Measurements from ENCODE around the gene GRAP2.

GRAP2 gene

GRCh38 chr22:39932918-39933649, 32.2 kb downstream of the GRAP2 start:
- Histone ChIP-seq H3K27ac (ENCODE audit: low read depth in 2 of 2, low read length in 2 of 2) (no peak overlapping the region), H3K36me3 (ENCODE audit: control insufficient read depth in 2 of 2, insufficient read depth in 2 of 2, low read length in 2 of 2) (no peaks in the 10 kb centered on the region), H3K27me3 (ENCODE audit: control insufficient read depth in 2 of 2, insufficient read depth in 2 of 2, low read length in 2 of 2) (peaks cover 0 to 3% of the 10 kb centered on the region in 2 donors), H3K4me1 (ENCODE audit: control insufficient read depth in 2 of 2, insufficient read depth in 2 of 2, low read length in 2 of 2) (peaks cover 0 to 13% of the 10 kb centered on the region in 2 donors), H3K4me3 (ENCODE audit: low read length in 2 of 2) (no peak overlapping the region), H3K9ac (ENCODE audit: low read depth in 1 of 2, low read length in 2 of 2) (no peak overlapping the region), H3K9me3 (ENCODE audit: control insufficient read depth in 2 of 2, low read length in 2 of 2) (no peaks in the 10 kb centered on the region)

- Histone ChIP-seq H3K4me1 (ENCODE audit: control insufficient read depth in 2 of 2, insufficient read depth in 2 of 2, low read length in 2 of 2) (peaks cover 0 to 6% of the 10 kb centered on the region in 2 donors), H3K9me3 (ENCODE audit: control insufficient read depth in 2 of 2, low read length in 2 of 2) (no peaks in the 10 kb centered on the region), H3K9ac (ENCODE audit: low read depth in 1 of 2, low read length in 2 of 2) (no peak overlapping the region), H3K27me3 (ENCODE audit: control insufficient read depth in 2 of 2, insufficient read depth in 2 of 2, low read length in 2 of 2) (peaks cover 0 to 3% of the 10 kb centered on the region in 2 donors), H3K4me3 (ENCODE audit: low read length in 2 of 2) (no peak overlapping the region), H3K36me3 (ENCODE audit: control insufficient read depth in 2 of 2, insufficient read depth in 2 of 2, low read length in 2 of 2) (no peaks in the 10 kb centered on the region), H3K27ac (ENCODE audit: low read depth in 2 of 2, low read length in 2 of 2) (no peak overlapping the region)
Measured at GRCh38 chr22:39933741-39934140, 32.9 kb downstream of the GRAP2 start.

GRCh38 chr22:39935116-39935515, 34.2 kb downstream of the GRAP2 start:
- no peaks in the 10 kb centered on the region for H3K4me1 ChIP-seq (ENCODE audit: control insufficient read depth in 2 of 2, insufficient read depth in 2 of 2, low read length in 2 of 2)
- peaks cover 0 to 3% of the 10 kb centered on the region in 2 donors for H3K27me3 ChIP-seq (ENCODE audit: control insufficient read depth in 2 of 2, insufficient read depth in 2 of 2, low read length in 2 of 2)
- H3K36me3 ChIP-seq (ENCODE audit: control insufficient read depth in 2 of 2, insufficient read depth in 2 of 2, low read length in 2 of 2), result no peaks in the 10 kb centered on the region
- no peak overlapping the region for H3K9ac ChIP-seq (ENCODE audit: low read depth in 1 of 2, low read length in 2 of 2)
- no peaks in the 10 kb centered on the region for H3K9me3 ChIP-seq (ENCODE audit: control insufficient read depth in 2 of 2, low read length in 2 of 2)
- no peak overlapping the region for H3K4me3 ChIP-seq (ENCODE audit: low read length in 2 of 2)
- H3K27ac ChIP-seq (ENCODE audit: low read depth in 2 of 2, low read length in 2 of 2), result no peak overlapping the region

- Histone ChIP-seq H3K9ac (ENCODE audit: low read depth in 1 of 2, low read length in 2 of 2) (no peak overlapping the region), H3K27ac (ENCODE audit: low read depth in 2 of 2, low read length in 2 of 2) (no peak overlapping the region), H3K27me3 (ENCODE audit: control insufficient read depth in 2 of 2, insufficient read depth in 2 of 2, low read length in 2 of 2) (peaks cover 0 to 2% of the 10 kb centered on the region in 2 donors), H3K4me3 (ENCODE audit: low read length in 2 of 2) (no peak overlapping the region), H3K9me3 (ENCODE audit: control insufficient read depth in 2 of 2, low read length in 2 of 2) (no peaks in the 10 kb centered on the region), H3K4me1 (ENCODE audit: control insufficient read depth in 2 of 2, insufficient read depth in 2 of 2, low read length in 2 of 2) (no peaks in the 10 kb centered on the region), H3K36me3 (ENCODE audit: control insufficient read depth in 2 of 2, insufficient read depth in 2 of 2, low read length in 2 of 2) (no peaks in the 10 kb centered on the region)
Measured at GRCh38 chr22:39935612-39936011, 34.7 kb downstream of the GRAP2 start.

- no peak overlapping the region for H3K4me3 ChIP-seq (ENCODE audit: low read length in 2 of 2)
- no peaks in the 10 kb centered on the region for H3K36me3 ChIP-seq (ENCODE audit: control insufficient read depth in 2 of 2, insufficient read depth in 2 of 2, low read length in 2 of 2)
- no peak overlapping the region for H3K27ac ChIP-seq (ENCODE audit: low read depth in 2 of 2, low read length in 2 of 2)
- H3K4me1 ChIP-seq (ENCODE audit: control insufficient read depth in 2 of 2, insufficient read depth in 2 of 2, low read length in 2 of 2), result no peaks in the 10 kb centered on the region
- H3K27me3 ChIP-seq (ENCODE audit: control insufficient read depth in 2 of 2, insufficient read depth in 2 of 2, low read length in 2 of 2), result no peaks in the 10 kb centered on the region
- H3K9me3 ChIP-seq (ENCODE audit: control insufficient read depth in 2 of 2, low read length in 2 of 2), result no peaks in the 10 kb centered on the region
- H3K9ac ChIP-seq (ENCODE audit: low read depth in 1 of 2, low read length in 2 of 2), result no peak overlapping the region
Measured at GRCh38 chr22:39936523-39937145, 35.8 kb downstream of the GRAP2 start.

GRCh38 chr22:39937906-39938305, 37.0 kb downstream of the GRAP2 start:
- H3K4me1 ChIP-seq (ENCODE audit: control insufficient read depth in 2 of 2, insufficient read depth in 2 of 2, low read length in 2 of 2), result no peaks in the 10 kb centered on the region
- H3K27ac ChIP-seq (ENCODE audit: low read depth in 2 of 2, low read length in 2 of 2), result no peak overlapping the region
- no peaks in the 10 kb centered on the region for H3K27me3 ChIP-seq (ENCODE audit: control insufficient read depth in 2 of 2, insufficient read depth in 2 of 2, low read length in 2 of 2)
- no peak overlapping the region for H3K4me3 ChIP-seq (ENCODE audit: low read length in 2 of 2)
- no peaks in the 10 kb centered on the region for H3K9me3 ChIP-seq (ENCODE audit: control insufficient read depth in 2 of 2, low read length in 2 of 2)
- no peak overlapping the region for H3K9ac ChIP-seq (ENCODE audit: low read depth in 1 of 2, low read length in 2 of 2)
- no peaks in the 10 kb centered on the region for H3K36me3 ChIP-seq (ENCODE audit: control insufficient read depth in 2 of 2, insufficient read depth in 2 of 2, low read length in 2 of 2)

- no peaks in the 10 kb centered on the region for H3K9me3 ChIP-seq (ENCODE audit: control insufficient read depth in 2 of 2, low read length in 2 of 2)
- H3K27me3 ChIP-seq (ENCODE audit: control insufficient read depth in 2 of 2, insufficient read depth in 2 of 2, low read length in 2 of 2), result no peaks in the 10 kb centered on the region
- H3K27ac ChIP-seq (ENCODE audit: low read depth in 2 of 2, low read length in 2 of 2), result no peak overlapping the region
- no peaks in the 10 kb centered on the region for H3K36me3 ChIP-seq (ENCODE audit: control insufficient read depth in 2 of 2, insufficient read depth in 2 of 2, low read length in 2 of 2)
- H3K4me1 ChIP-seq (ENCODE audit: control insufficient read depth in 2 of 2, insufficient read depth in 2 of 2, low read length in 2 of 2), result no peaks in the 10 kb centered on the region
- H3K4me3 ChIP-seq (ENCODE audit: low read length in 2 of 2), result no peak overlapping the region
- no peak overlapping the region for H3K9ac ChIP-seq (ENCODE audit: low read depth in 1 of 2, low read length in 2 of 2)
Measured at GRCh38 chr22:39938509-39939111, 37.7 kb downstream of the GRAP2 start.

GRCh38 chr22:39939830-39940229, 38.9 kb downstream of the GRAP2 start:
- no peaks in the 10 kb centered on the region for H3K36me3 ChIP-seq (ENCODE audit: control insufficient read depth in 2 of 2, insufficient read depth in 2 of 2, low read length in 2 of 2)
- no peak overlapping the region for H3K27ac ChIP-seq (ENCODE audit: low read depth in 2 of 2, low read length in 2 of 2)
- no peak overlapping the region for H3K9ac ChIP-seq (ENCODE audit: low read depth in 1 of 2, low read length in 2 of 2)

GRCh38 chr22:39940757-39941305, 39.9 kb downstream of the GRAP2 start:
- Histone ChIP-seq H3K27ac (ENCODE audit: low read depth in 2 of 2, low read length in 2 of 2) (no peak overlapping the region), H3K4me1 (ENCODE audit: control insufficient read depth in 2 of 2, insufficient read depth in 2 of 2, low read length in 2 of 2) (no peaks in the 10 kb centered on the region), H3K9me3 (ENCODE audit: control insufficient read depth in 2 of 2, low read length in 2 of 2) (no peaks in the 10 kb centered on the region), H3K4me3 (ENCODE audit: low read length in 2 of 2) (no peak overlapping the region), H3K36me3 (ENCODE audit: control insufficient read depth in 2 of 2, insufficient read depth in 2 of 2, low read length in 2 of 2) (no peaks in the 10 kb centered on the region), H3K27me3 (ENCODE audit: control insufficient read depth in 2 of 2, insufficient read depth in 2 of 2, low read length in 2 of 2) (peaks cover 0 to 2% of the 10 kb centered on the region in 2 donors), H3K9ac (ENCODE audit: low read depth in 1 of 2, low read length in 2 of 2) (no peak overlapping the region)

More at GRCh38 chr22:39939830-39940229, 38.9 kb downstream of the GRAP2 start:
- Histone ChIP-seq H3K27me3 (ENCODE audit: control insufficient read depth in 2 of 2, insufficient read depth in 2 of 2, low read length in 2 of 2) (peaks cover 0 to 2% of the 10 kb centered on the region in 2 donors), H3K9me3 (ENCODE audit: control insufficient read depth in 2 of 2, low read length in 2 of 2) (no peaks in the 10 kb centered on the region), H3K4me3 (ENCODE audit: low read length in 2 of 2) (no peak overlapping the region), H3K4me1 (ENCODE audit: control insufficient read depth in 2 of 2, insufficient read depth in 2 of 2, low read length in 2 of 2) (no peaks in the 10 kb centered on the region)

- Histone ChIP-seq H3K4me1 (ENCODE audit: control insufficient read depth in 2 of 2, insufficient read depth in 2 of 2, low read length in 2 of 2) (no peaks in the 10 kb centered on the region), H3K27ac (ENCODE audit: low read depth in 2 of 2, low read length in 2 of 2) (no peak overlapping the region), H3K9me3 (ENCODE audit: control insufficient read depth in 2 of 2, low read length in 2 of 2) (no peaks in the 10 kb centered on the region), H3K27me3 (ENCODE audit: control insufficient read depth in 2 of 2, insufficient read depth in 2 of 2, low read length in 2 of 2) (peaks cover 0 to 2% of the 10 kb centered on the region in 2 donors), H3K4me3 (ENCODE audit: low read length in 2 of 2) (no peak overlapping the region), H3K36me3 (ENCODE audit: control insufficient read depth in 2 of 2, insufficient read depth in 2 of 2, low read length in 2 of 2) (no peaks in the 10 kb centered on the region), H3K9ac (ENCODE audit: low read depth in 1 of 2, low read length in 2 of 2) (no peak overlapping the region)
Measured at GRCh38 chr22:39941601-39942000, 40.7 kb downstream of the GRAP2 start.

Data from mucosa of rectum (tissue), 2 donors.